HepG2 (cell line): ENCODE results near the gene PARP15. TPM values are rescaled to one million over a fixed set of nuclear protein-coding genes. Genes with fewer than 3 reads are reported as not detected.

Experiments used
- BHLHE40 ChIP-seq: IDR thresholded peaks from 2 replicates; pipeline ENCODE4 v1.6.1; 2011; ENCODE audit warnings: low read length, improper control_type of control experiment
- ETV5 ChIP-seq: IDR thresholded peaks from 2 replicates; pipeline ENCODE4 v1.6.1; 2018; ENCODE audit warnings: missing biosample characterization, missing genetic modification reagents, inconsistent platforms, borderline replicate concordance
- HMGA1 ChIP-seq: sonication (generic); formaldehyde crosslinking; conservative IDR thresholded peaks from 2 replicates; pipeline ENCODE4 v1.4.0; 2020; ENCODE audit warnings: missing genetic modification reagents
- MIER3 ChIP-seq: IDR thresholded peaks from 2 replicates; pipeline ENCODE4 v1.6.1; 2016; ENCODE audit warnings: missing compliant biosample characterization, borderline replicate concordance
- MLLT10 ChIP-seq: sonication (generic); formaldehyde crosslinking; IDR thresholded peaks from 2 replicates; pipeline ENCODE4 v1.4.0; 2020; ENCODE audit warnings: missing genetic modification reagents
- NBN ChIP-seq: fragments of 450-650 bp; conservative IDR thresholded peaks from 2 replicates; pipeline ENCODE4 v1.6.1; 2017
- RFX1 ChIP-seq: fragments of 450-650 bp; IDR thresholded peaks from 2 replicates; pipeline ENCODE4 v1.6.1; 2017
- RFXAP ChIP-seq: sonication (generic); formaldehyde crosslinking; IDR thresholded peaks from 2 replicates; pipeline ENCODE4 v1.4.0; 2020; ENCODE audit warnings: missing genetic modification reagents, borderline replicate concordance
- TAF1 ChIP-seq: sonication (generic); formaldehyde crosslinking; IDR thresholded peaks from 2 replicates; pipeline ENCODE4 v1.4.0; 2020; ENCODE audit warnings: missing genetic modification reagents
- TBP ChIP-seq: sonication (generic); formaldehyde crosslinking; IDR thresholded peaks from 2 replicates; pipeline ENCODE4 v1.5.0; 2020; ENCODE audit warnings: missing genetic modification reagents
- ZNF20 ChIP-seq: sonication (generic); formaldehyde crosslinking; IDR thresholded peaks from 2 replicates; pipeline ENCODE4 v1.4.0; 2020; ENCODE audit warnings: mild to moderate bottlenecking, moderate library complexity, missing genetic modification reagents
- ZNF260 ChIP-seq: sonication (generic); formaldehyde crosslinking; IDR thresholded peaks from 2 replicates; pipeline ENCODE4 v1.4.0; 2020; ENCODE audit warnings: missing genetic modification reagents, low read depth, mild to moderate bottlenecking, borderline replicate concordance
- ZNF292 ChIP-seq: sonication (generic); formaldehyde crosslinking; IDR thresholded peaks from 2 replicates; pipeline ENCODE4 v1.8.1; 2022; ENCODE audit warnings: mild to moderate bottlenecking, low read depth, missing genetic modification reagents, borderline replicate concordance
- ZNF383 ChIP-seq: sonication (generic); formaldehyde crosslinking; IDR thresholded peaks from 2 replicates; pipeline ENCODE4 v1.4.0; 2020; ENCODE audit warnings: missing genetic modification reagents, mild to moderate bottlenecking, borderline replicate concordance
- polyA plus RNA-seq, 8 experiments: library from polyadenylated mRNA; depleted of rRNA in 3 of 8; stranded (reverse) in 7 of 8; unstranded in 1 of 8; fragments of >200 nt; fragmentation: Illumina TruSeq in 4 of 8; extraction: Trizol in 4 of 8; gene quantifications; 2 replicates each; pipeline versions ENCODE4 v1.2.1 to v1.2.3, GENCODE V29; 2011 to 2016; ENCODE audit warnings: low read depth in 4 of 8, missing spikeins in 1 of 8, mixed read lengths in 1 of 8; ENCODE audit not compliant: insufficient read depth in 1 of 8
- total RNA-seq, 5 experiments: library from RNA; depleted of rRNA; stranded (reverse); fragments of >200 nt; fragmentation: Illumina TruSeq; extraction: Trizol; gene quantifications; 2 replicates each; pipeline ENCODE4 v1.2.3, GENCODE V29; 2016; ENCODE audit warnings: low read depth in 1 of 5
- TF ChIP-seq, protein P1 (sequence below): IDR thresholded peaks from 2 replicates; pipeline ENCODE4 v1.6.1; 2016; ENCODE audit warnings: missing compliant biosample characterization, missing genetic modification reagents, borderline replicate concordance
- TF ChIP-seq, protein P2 (sequence below): sonication (generic); formaldehyde crosslinking; conservative IDR thresholded peaks from 2 replicates; pipeline ENCODE4 v1.8.0; 2022; ENCODE audit warnings: mild to moderate bottlenecking, moderate library complexity, missing genetic modification reagents
- TF ChIP-seq, protein P3 (sequence below): sonication (generic); formaldehyde crosslinking; IDR thresholded peaks from 2 replicates; pipeline ENCODE4 v1.5.1; 2020; ENCODE audit warnings: missing genetic modification reagents, mild to moderate bottlenecking, borderline replicate concordance
- TF ChIP-seq, protein P4 (sequence below): sonication (generic); formaldehyde crosslinking; IDR thresholded peaks from 2 replicates; pipeline ENCODE4 v1.4.0; 2020; ENCODE audit warnings: mild to moderate bottlenecking, missing genetic modification reagents
- TF ChIP-seq, protein P5 (sequence below): sonication (generic); formaldehyde crosslinking; IDR thresholded peaks from 2 replicates; pipeline ENCODE4 v1.5.1; 2020; ENCODE audit warnings: missing genetic modification reagents, mild to moderate bottlenecking, borderline replicate concordance

Gene PARP15
- total and polyA plus RNA-seq, 2 of the 13 experiments (the other 11 are each of a cell fraction or from before 2014, with no cell fraction given), result 0.02 TPM; not detected in 1

DNA sequence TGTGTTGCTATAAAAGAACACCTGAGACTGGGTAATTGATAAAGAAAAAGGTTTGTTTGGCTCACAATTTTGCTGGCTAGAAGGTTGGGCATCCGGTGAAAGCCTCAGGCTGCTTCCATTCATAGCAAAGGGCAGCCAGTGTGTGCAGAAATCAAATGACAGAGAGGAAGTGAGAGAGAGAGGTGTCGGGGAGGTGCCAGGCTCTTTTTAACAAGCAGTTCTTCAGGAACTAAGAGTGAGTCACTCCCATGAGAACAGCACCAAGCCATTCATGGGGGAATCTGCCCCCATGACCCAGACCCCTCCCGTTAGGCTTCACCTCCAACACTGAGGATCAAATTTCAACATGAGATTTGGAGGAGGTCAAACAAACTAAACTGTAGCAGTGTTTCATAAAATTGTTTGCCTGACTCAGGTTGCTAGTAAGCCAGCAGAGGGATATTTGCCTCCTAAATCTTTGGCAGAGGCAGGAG, 4.5 kb upstream of the PARP15 start (continued):
- TF ChIP-seq, protein P1, sequence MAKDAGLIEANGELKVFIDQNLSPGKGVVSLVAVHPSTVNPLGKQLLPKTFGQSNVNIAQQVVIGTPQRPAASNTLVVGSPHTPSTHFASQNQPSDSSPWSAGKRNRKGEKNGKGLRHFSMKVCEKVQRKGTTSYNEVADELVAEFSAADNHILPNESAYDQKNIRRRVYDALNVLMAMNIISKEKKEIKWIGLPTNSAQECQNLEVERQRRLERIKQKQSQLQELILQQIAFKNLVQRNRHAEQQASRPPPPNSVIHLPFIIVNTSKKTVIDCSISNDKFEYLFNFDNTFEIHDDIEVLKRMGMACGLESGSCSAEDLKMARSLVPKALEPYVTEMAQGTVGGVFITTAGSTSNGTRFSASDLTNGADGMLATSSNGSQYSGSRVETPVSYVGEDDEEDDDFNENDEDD (CRISPR knock-in tag), result no peak
- no peak for TF ChIP-seq MLLT10
- TF ChIP-seq, protein P2, sequence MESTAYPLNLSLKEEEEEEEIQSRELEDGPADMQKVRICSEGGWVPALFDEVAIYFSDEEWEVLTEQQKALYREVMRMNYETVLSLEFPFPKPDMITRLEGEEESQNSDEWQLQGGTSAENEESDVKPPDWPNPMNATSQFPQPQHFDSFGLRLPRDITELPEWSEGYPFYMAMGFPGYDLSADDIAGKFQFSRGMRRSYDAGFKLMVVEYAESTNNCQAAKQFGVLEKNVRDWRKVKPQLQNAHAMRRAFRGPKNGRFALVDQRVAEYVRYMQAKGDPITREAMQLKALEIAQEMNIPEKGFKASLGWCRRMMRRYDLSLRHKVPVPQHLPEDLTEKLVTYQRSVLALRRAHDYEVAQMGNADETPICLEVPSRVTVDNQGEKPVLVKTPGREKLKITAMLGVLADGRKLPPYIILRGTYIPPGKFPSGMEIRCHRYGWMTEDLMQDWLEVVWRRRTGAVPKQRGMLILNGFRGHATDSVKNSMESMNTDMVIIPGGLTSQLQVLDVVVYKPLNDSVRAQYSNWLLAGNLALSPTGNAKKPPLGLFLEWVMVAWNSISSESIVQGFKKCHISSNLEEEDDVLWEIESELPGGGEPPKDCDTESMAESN (CRISPR knock-in tag), result no peak; the same call in 1 of the 2 replicates
- TF ChIP-seq BHLHE40, result no peak
- TF ChIP-seq, protein P3, sequence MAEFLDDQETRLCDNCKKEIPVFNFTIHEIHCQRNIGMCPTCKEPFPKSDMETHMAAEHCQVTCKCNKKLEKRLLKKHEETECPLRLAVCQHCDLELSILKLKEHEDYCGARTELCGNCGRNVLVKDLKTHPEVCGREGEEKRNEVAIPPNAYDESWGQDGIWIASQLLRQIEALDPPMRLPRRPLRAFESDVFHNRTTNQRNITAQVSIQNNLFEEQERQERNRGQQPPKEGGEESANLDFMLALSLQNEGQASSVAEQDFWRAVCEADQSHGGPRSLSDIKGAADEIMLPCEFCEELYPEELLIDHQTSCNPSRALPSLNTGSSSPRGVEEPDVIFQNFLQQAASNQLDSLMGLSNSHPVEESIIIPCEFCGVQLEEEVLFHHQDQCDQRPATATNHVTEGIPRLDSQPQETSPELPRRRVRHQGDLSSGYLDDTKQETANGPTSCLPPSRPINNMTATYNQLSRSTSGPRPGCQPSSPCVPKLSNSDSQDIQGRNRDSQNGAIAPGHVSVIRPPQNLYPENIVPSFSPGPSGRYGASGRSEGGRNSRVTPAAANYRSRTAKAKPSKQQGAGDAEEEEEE (CRISPR knock-in tag), result no peak
- TF ChIP-seq ZNF20, result no peak
- no peak for TF ChIP-seq ZNF383
- no peak for TF ChIP-seq ZNF292 (CRISPR knock-in tag)
- TF ChIP-seq, protein P4, sequence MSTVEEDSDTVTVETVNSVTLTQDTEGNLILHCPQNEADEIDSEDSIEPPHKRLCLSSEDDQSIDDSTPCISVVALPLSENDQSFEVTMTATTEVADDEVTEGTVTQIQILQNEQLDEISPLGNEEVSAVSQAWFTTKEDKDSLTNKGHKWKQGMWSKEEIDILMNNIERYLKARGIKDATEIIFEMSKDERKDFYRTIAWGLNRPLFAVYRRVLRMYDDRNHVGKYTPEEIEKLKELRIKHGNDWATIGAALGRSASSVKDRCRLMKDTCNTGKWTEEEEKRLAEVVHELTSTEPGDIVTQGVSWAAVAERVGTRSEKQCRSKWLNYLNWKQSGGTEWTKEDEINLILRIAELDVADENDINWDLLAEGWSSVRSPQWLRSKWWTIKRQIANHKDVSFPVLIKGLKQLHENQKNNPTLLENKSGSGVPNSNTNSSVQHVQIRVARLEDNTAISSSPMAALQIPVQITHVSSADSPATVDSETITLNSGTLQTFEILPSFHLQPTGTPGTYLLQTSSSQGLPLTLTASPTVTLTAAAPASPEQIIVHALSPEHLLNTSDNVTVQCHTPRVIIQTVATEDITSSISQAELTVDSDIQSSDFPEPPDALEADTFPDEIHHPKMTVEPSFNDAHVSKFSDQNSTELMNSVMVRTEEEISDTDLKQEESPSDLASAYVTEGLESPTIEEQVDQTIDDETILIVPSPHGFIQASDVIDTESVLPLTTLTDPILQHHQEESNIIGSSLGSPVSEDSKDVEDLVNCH (CRISPR knock-in tag), result no peak
- no peak for TF ChIP-seq RFXAP (CRISPR knock-in tag)
- TF ChIP-seq, protein P5, sequence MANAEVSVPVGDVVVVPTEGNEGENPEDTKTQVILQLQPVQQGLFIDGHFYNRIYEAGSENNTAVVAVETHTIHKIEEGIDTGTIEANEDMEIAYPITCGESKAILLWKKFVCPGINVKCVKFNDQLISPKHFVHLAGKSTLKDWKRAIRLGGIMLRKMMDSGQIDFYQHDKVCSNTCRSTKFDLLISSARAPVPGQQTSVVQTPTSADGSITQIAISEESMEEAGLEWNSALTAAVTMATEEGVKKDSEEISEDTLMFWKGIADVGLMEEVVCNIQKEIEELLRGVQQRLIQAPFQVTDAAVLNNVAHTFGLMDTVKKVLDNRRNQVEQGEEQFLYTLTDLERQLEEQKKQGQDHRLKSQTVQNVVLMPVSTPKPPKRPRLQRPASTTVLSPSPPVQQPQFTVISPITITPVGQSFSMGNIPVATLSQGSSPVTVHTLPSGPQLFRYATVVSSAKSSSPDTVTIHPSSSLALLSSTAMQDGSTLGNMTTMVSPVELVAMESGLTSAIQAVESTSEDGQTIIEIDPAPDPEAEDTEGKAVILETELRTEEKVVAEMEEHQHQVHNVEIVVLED (CRISPR knock-in tag), result no peak
- no peak for TF ChIP-seq RFX1
- TF ChIP-seq TAF1, result no peak
- TF ChIP-seq NBN, result no peak
- TF ChIP-seq ZNF260 (CRISPR knock-in tag), result no peak
- no peak for TF ChIP-seq MIER3 (CRISPR knock-in tag)
- TF ChIP-seq HMGA1 (CRISPR knock-in tag), result no peak
- TF ChIP-seq TBP, result no peak
- peak; percentile 73; the same call in 1 of the 2 replicates for TF ChIP-seq ETV5
